Lower lobe of right lung (tissue), 2 donors: ENCODE data around the gene WDFY4. TPM values are rescaled to one million over a fixed set of nuclear protein-coding genes. Genes with fewer than 3 reads are reported as not detected.

Experiments
- ATAC-seq, 2 donors: fragments of 200-7000 bp; cut with Tn5 transposase; one replicate each; pipeline ENCODE4 v1.9.1; 2020 to 2022; ENCODE audit warnings: mild to moderate bottlenecking in 2 of 2, moderate library complexity in 2 of 2
- DNase-seq: peaks from one replicate; pipeline ENCODE4 v3.0.0-alpha.2; 2020
- H3K27ac ChIP-seq: fragments of 200-600 bp; one replicate; pipeline ENCODE4 v1.8.0; 2022
- H3K27me3 ChIP-seq: fragments of 200-600 bp; one replicate; pipeline ENCODE4 v1.8.0; 2022; ENCODE audit warnings: low read depth
- H3K36me3 ChIP-seq: fragments of 200-600 bp; one replicate; pipeline ENCODE4 v1.8.0; 2022; ENCODE audit warnings: mild to moderate bottlenecking
- H3K4me1 ChIP-seq: fragments of 200-600 bp; one replicate; pipeline ENCODE4 v1.8.0; 2022
- H3K4me3 ChIP-seq: fragments of 200-600 bp; one replicate; pipeline ENCODE4 v1.8.0; 2022; ENCODE audit warnings: mild to moderate bottlenecking
- H3K9me3 ChIP-seq: fragments of 200-600 bp; one replicate; pipeline ENCODE4 v1.8.0; 2022
- intact Hi-C: fragments of 100-400 bp; cut with DNase I; formaldehyde crosslinking; loops from one replicate; pipeline ENCODE4 v1.11.0; 2022
- total RNA-seq: library from RNA; stranded (reverse); fragmentation: NEBNext Ultra II Directional; extraction: Animal tissue kit (Norgen Biotek cat#: 25700); gene quantifications from one replicate; pipeline ENCODE4 v1.2.1, GENCODE V29; 2021
- TF ChIP-seq, protein P1 (sequence below): fragments of 200-600 bp; IDR thresholded peaks from one replicate; pipeline ENCODE4 v1.8.0; 2022; ENCODE audit warnings: antibody characterized with exemption, mild to moderate bottlenecking
- donor health status: DM: no; HTN: yes; CAD: no; lungs with severe emphysema.

The WDFY4 gene
- total RNA-seq, 1 donor from 2014 or later, result 44.4 TPM

DNA sequence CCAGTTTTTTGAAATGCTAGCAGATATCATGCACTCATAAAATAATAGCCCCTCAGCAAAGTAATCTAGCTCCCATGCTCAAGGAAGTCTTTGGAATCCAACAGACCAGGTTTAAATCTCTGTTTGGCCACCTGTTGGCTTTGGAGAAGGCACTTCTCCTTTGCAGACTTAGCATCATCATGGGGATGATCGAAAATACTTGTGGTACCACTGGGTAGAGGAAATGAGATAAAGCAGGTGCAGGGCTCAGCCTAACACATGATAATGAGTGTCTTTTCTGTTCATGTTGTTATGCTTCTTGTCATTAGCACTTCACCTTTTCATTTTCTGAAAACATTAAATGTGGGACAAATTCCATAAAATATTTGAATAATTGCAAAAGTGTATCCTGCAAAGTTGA is 187.6 kb downstream of the WDFY4 start:
- TF ChIP-seq, protein P1, sequence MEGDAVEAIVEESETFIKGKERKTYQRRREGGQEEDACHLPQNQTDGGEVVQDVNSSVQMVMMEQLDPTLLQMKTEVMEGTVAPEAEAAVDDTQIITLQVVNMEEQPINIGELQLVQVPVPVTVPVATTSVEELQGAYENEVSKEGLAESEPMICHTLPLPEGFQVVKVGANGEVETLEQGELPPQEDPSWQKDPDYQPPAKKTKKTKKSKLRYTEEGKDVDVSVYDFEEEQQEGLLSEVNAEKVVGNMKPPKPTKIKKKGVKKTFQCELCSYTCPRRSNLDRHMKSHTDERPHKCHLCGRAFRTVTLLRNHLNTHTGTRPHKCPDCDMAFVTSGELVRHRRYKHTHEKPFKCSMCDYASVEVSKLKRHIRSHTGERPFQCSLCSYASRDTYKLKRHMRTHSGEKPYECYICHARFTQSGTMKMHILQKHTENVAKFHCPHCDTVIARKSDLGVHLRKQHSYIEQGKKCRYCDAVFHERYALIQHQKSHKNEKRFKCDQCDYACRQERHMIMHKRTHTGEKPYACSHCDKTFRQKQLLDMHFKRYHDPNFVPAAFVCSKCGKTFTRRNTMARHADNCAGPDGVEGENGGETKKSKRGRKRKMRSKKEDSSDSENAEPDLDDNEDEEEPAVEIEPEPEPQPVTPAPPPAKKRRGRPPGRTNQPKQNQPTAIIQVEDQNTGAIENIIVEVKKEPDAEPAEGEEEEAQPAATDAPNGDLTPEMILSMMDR, result no peak
- ATAC-seq (no peak), DNase-seq (no peak)
- intact Hi-C loops, result no loop called here
- no peaks in the 10 kb centered on the region for H3K36me3 ChIP-seq
- no peaks in the 10 kb centered on the region for H3K9me3 ChIP-seq
- H3K27me3 ChIP-seq, result no peaks in the 10 kb centered on the region
- no peak overlapping the region for H3K27ac ChIP-seq
- no peaks in the 10 kb centered on the region for H3K4me1 ChIP-seq
- H3K4me3 ChIP-seq, result no peak overlapping the region

DNA sequence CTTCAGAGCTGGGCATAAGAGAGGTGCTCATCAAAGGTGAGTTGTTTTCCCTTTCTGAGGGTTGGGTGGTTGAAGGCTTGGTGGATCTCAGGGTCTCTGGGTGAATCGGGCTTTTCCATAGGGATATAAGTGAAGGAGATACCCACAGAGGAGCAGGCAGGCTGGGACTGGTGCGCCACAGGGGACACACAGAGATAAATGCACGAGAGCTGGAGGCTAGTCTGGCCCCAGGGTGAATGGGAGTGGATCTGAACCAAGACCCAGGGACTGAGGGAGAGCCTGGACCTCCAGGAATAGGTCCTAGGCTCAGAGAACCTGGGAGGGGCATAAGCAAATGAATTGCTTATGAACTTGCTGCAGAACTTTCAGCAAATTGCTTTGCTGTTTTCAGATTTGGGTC is 193.4 kb downstream of the WDFY4 start:
- TF ChIP-seq, protein P1, result no peak
- H3K36me3 ChIP-seq, result no peaks in the 10 kb centered on the region
- H3K27ac ChIP-seq, result no peak overlapping the region
- H3K9me3 ChIP-seq, result no peaks in the 10 kb centered on the region
- intact Hi-C loops, result no loop called here
- no peaks in the 10 kb centered on the region for H3K27me3 ChIP-seq
- H3K4me3 ChIP-seq, result no peak overlapping the region
- DNase-seq, result no peak
- no peaks in the 10 kb centered on the region for H3K4me1 ChIP-seq
- no peak for ATAC-seq

DNA sequence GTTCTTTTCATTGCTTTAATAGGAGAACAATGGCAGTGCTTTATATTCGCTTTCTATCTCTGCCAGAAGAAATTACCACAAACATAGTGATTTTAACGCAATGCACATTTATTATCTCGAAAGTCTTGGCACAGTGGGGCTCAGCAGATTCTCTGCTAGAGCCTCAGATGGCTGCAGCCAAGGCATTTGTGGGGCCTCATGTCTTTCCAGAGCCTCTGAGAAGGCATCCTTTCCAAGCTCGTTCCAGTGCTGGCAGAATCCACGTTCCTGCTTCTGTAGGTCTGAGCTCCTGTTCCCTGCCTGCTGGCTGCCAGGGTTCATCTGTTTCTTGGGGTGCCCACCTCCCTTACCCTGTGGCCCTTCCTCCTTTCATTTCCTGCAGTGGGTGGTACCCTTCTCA is 194.8 kb downstream of the WDFY4 start:
- Histone ChIP-seq H3K4me3 (no peak overlapping the region), H3K36me3 (no peaks in the 10 kb centered on the region), H3K4me1 (no peaks in the 10 kb centered on the region), H3K27me3 (no peaks in the 10 kb centered on the region), H3K9me3 (no peaks in the 10 kb centered on the region), H3K27ac (no peak overlapping the region)
- TF ChIP-seq, protein P1, result no peak
- DNase-seq (no peak), ATAC-seq (no peak)
- intact Hi-C loops, result no loop called here

DNA sequence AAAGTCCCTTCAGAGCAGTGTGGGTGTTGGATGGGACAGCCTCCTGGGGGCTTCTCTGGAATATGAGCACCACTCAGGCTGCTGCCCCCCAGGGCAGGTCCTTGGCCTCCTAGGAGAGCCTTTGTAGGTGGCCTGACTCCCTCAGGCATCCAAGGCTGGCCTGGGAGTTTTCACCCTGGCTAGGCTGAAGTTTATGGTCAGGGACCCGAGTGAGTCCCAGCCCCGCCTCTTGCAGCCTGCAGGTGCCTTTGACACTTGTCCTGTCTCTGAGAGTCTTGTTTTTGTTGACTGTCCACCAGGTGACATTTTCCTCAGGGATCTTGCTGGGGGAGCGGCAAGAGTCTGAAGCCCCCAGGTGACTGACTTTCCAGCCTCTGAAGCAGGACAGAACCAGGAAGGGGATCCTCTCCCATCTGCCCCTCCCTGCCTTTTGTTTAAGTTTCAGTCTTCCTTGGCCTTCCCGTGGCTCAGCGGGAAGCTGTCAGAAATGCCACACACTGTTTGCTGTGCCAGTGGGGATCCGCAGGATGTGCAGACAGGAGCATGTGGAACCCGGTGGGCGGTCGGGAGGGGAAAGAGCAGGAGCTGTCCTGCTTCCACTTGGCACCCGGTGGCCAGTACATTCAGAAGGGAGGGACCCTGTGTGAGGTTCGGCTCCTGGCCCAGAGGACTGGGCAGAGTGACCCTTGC is 195.5 kb downstream of the WDFY4 start:
- no peak for ATAC-seq
- TF ChIP-seq, protein P1, result no peak
- no peaks in the 10 kb centered on the region for H3K27me3 ChIP-seq
- DNase-seq, result no peak
- H3K4me3 ChIP-seq, result no peak overlapping the region
- no peaks in the 10 kb centered on the region for H3K9me3 ChIP-seq
- no peak overlapping the region for H3K27ac ChIP-seq
- H3K36me3 ChIP-seq, result no peaks in the 10 kb centered on the region
- intact Hi-C loops, result no loop called here
- H3K4me1 ChIP-seq, result no peaks in the 10 kb centered on the region

DNA sequence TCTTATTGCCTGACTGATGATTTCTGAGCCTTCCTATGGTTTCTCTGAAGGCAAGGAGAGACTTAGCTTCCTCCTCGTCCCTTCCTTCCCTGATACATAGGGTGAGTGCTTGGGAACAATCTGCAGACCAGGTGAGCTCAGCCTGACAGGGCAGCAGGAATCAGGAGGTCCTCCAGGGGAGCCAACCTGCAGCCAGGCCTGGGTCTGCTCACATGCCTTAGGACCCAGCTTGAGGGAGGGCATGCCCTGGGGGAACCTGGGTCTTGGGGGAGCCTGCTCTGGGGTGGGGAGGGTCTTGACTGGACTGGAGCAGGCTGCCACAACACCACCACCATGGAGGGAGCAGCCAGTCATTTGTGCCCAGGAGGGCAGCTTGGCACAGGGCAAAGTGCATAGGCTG is 197.3 kb downstream of the WDFY4 start:
- peak in 1 of 2 donors; percentile 10 for ATAC-seq
- Histone ChIP-seq H3K4me3 (no peak overlapping the region), H3K36me3 (no peaks in the 10 kb centered on the region), H3K4me1 (no peaks in the 10 kb centered on the region), H3K9me3 (no peaks in the 10 kb centered on the region), H3K27me3 (no peaks in the 10 kb centered on the region), H3K27ac (no peak overlapping the region)
- TF ChIP-seq, protein P1, result no peak
- no peak for DNase-seq
- intact Hi-C loops, result no loop called here
